T-helper 1 cell (primary cell): ENCODE results near the gene PDE6H.

Source experiments
- DNase-seq, 5 donors: peaks; one replicate each; pipeline ENCODE4 v3.0.0-alpha.2; 2012 to 2020

The PDE6H gene

GRCh38 chr12:14976658-14977057, 3.8 kb downstream of the PDE6H start:
- DNase-seq, result no peak

GRCh38 chr12:14979468-14979867, 6.6 kb downstream of the PDE6H start:
- no peak for DNase-seq

- no peak for DNase-seq
Measured at GRCh38 chr12:14981049-14981448, 8.2 kb downstream of the PDE6H start.

GRCh38 chr12:14982562-14982961, 9.7 kb downstream of the PDE6H start:
- no peak for DNase-seq

GRCh38 chr12:14982991-14983390, 10.1 kb downstream of the PDE6H start:
- DNase-seq, result no peak

GRCh38 chr12:14984036-14984435, 11.2 kb downstream of the PDE6H start:
- no peak for DNase-seq

GRCh38 chr12:14984766-14985285, 12.0 kb downstream of the PDE6H start:
- no peak for DNase-seq

GRCh38 chr12:14986449-14986848, 13.6 kb downstream of the PDE6H start:
- DNase-seq, result no peak

- DNase-seq, result no peak
Measured at GRCh38 chr12:14988035-14988434, 15.2 kb downstream of the PDE6H start.

GRCh38 chr12:14989790-14990189, 16.9 kb downstream of the PDE6H start:
- no peak for DNase-seq

GRCh38 chr12:14991069-14991468, 18.2 kb downstream of the PDE6H start:
- no peak for DNase-seq

- DNase-seq, result no peak
Measured at GRCh38 chr12:14992673-14993072, 19.8 kb downstream of the PDE6H start.

GRCh38 chr12:14993117-14993516, 20.3 kb downstream of the PDE6H start:
- no peak for DNase-seq

GRCh38 chr12:14993537-14994266, 20.9 kb downstream of the PDE6H start:
- DNase-seq, result no peak

- DNase-seq, result no peak
Measured at GRCh38 chr12:14994610-14995009, 21.8 kb downstream of the PDE6H start.

- DNase-seq, result peak in 1 of 5 donors; percentile 66
Measured at GRCh38 chr12:14995583-14996425, 23.0 kb downstream of the PDE6H start.

GRCh38 chr12:14997998-14998397, 25.2 kb downstream of the PDE6H start:
- DNase-seq, result no peak

GRCh38 chr12:14999021-14999694, 26.3 kb downstream of the PDE6H start:
- no peak for DNase-seq

GRCh38 chr12:14999695-15000365, 27.0 kb downstream of the PDE6H start:
- DNase-seq, result no peak

- no peak for DNase-seq
Measured at GRCh38 chr12:15000575-15000974, 27.7 kb downstream of the PDE6H start.

- no peak for DNase-seq
Measured at GRCh38 chr12:15001733-15002382, 29.0 kb downstream of the PDE6H start.

- no peak for DNase-seq
Measured at GRCh38 chr12:15004421-15004820, 31.6 kb downstream of the PDE6H start.
